ENCODE measurements around the gene ADAMTS14.

ADAMTS14 gene

DNA sequence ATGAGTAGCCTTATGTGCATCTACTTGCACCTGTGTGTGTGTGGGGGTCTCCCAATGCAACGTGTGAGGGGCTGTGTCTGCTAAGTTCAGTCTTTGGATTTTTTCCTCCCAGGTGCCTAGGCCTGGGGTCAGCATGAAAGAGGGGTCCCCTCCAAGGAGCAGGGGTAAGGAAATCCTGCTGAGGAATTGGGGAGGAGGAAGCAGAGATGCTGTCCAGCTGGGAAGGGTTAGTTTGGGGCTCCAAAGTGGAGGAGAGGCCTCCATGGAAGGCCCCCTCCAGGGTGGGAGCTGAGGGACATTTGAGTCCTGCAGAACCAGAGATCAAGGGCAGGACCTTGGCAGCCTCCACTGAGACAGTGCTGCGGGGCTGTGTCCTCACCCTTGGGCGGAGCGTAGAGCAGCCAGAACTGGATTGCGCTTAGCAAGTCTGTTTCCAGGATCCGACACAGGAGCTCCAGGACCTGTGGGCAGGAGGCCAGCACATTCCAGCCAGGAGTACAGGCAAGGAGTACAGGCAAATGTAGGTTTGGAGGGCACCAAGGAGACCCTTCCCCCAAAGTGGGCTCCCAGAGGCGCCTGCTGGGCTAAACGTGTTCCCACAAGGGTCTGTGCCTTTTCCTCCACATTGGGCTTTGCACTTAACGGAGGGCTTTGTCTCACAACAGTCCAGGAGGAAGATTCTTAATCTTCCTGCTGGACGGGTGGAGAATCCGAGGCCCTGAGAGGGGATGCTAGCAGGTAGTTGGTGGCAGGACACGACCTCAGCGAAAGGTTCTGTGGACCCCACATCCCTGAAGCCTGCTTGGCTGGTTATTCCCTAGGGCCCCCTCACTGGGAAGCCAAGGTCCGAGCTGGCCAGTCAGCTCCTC lies 102.7 kb downstream of the ADAMTS14 start:
- no peak for DNase-seq

DNA sequence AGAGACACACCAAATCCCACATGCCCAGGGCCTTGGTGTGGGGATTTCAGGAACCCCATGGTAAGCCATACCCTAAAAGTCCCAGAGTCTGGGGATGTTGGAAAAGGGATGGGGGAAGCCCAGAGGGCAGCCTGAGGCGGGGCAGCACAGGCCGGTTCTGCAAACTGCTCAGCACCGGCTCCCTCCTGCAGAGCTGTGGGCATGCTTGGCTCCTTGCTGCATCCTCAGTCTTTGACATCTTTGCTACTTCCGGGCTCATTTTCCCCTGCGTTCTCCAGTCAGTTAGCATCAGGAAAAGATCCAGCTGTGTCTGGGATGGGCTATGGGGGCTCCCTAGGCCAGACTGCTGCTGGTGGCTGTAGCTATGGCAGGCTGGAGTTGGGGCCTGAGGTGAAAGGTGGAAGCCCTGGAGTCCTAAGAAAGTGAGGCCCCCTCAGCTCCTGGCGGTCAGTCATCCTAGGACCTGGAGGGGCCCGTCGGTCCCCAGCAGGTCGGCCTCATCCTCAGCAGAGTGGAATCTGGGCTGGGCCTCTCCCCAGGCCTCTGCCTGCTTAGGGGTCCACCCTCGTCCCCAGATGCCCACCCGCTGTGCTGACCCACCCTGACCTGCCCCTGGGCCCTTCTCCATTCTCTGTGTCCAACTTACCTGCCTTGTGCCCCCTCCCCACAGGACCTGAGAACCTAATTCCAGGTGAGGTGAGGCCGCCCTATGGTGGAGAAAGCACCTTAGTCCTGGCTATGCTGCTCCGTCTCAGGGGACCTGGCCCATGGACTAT lies 103.6 kb downstream of the ADAMTS14 start:
- DNase-seq, result no peak

DNA sequence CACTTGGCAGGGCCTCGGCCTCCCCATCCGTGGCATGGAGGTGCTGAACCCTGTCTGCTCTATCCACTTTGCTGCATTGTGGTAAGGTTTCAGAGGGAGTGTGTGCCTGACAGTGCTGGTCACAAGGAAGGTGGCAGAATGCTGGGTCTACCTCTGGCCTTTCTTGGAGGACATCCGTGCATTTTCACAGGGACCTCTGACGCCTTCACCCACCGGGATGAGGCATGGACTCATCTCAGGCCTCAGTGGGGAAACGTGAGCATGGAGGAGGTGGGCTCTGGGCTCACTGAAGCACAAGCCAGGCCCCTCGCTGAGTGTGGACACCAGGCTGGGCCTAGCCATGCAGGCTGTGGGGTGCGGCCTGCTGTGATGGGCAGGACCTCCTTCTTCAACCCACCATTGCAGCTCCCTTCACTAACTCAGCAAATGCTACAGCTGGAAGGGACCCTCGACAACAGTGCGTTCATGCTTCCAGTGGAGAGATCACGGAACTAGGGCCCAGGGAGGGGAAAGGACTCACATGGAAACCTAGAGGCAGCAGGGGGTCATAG lies 104.2 kb downstream of the ADAMTS14 start:
- no peak for DNase-seq

DNA sequence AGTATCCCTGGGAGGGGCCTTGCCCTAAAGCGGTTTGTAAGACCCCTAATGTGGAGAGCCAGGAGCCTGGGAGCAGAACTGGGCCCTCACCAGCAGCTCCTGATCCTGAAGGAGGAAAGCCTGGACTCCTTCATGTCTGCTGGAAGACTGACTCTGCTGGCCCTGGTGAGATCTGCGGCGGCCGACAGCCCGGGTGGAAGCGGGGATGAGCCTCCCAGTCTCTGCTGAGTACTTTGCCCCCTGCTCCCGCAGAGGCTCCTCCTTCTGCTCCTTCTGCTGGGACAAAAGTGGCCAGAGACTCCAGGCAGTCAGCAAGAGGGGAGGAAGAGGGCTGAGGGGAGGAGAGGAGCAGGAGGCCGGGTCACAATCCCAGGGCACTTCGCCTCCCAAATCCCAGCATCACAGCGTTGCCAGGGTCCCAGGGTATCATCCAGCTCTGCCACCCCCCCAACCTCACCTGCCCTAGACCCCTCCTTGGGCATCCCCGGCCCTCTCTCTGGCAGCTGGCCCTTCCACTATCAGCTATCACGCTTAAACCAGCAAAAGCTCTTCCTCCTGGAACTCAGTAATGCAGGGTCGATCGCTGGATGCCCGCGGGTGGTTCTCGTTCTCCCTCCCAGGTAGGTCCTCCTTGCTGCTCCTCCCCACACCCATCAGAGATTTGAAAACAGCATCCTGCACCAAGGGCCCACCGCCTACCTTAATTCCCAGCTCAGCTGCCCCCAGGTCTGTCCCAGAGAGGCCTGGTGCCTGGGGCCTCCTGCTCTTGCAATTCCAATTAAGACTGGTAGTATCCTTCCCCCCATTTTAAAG lies 105.0 kb downstream of the ADAMTS14 start:
- no peak for DNase-seq

DNA sequence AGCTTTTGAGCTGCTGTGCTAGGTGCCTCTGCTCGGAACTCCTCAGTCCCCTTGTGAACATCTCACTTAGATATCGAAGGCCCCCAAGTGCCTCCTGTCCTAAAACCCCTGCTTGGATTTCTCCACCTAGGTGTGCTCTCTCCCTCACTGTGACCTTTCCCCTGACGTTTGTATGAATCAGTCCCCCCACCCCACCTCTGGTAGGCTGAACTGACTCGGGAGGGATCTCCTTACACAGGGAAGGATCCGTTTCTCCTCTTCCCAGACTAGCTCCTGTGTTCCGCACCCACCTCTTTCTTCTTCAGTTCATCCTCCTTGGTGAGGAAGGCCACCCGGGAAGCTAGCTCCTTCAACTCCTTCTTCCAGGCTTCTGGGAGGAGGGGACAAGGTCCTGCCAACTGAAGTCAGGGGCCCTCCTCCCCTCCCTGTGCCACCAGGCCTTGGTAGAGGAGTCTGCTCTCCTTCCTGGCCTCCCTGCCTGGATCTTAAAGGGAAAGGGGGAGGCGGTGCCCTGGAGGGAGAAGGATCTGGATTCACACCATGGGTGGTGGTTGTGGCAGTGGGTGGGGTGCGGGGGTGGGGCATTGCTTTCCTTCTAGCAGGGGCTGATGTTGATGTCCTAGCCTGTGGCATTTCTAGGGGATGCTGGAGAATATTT lies 106.1 kb downstream of the ADAMTS14 start:
- no peak for DNase-seq

DNA sequence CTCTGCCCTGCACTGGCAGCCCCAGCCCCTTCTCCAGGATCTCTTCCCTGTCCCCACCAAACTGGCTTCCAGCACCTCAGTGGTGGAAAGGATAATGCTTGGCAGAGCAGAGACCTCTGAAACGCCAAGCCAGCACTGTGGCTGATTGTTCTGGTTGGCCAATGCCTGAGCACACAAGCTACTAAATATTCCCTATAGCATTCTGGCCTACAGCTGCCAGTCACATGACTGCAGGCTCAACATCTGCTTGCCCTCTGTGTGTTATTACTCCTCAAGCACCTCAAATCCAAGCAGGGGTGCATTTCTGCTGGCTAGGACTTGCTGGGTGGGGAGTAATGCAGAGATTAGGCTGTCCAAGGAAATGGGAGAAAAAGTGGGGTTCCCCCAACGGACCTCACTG lies 106.8 kb downstream of the ADAMTS14 start:
- no peak for DNase-seq

DNA sequence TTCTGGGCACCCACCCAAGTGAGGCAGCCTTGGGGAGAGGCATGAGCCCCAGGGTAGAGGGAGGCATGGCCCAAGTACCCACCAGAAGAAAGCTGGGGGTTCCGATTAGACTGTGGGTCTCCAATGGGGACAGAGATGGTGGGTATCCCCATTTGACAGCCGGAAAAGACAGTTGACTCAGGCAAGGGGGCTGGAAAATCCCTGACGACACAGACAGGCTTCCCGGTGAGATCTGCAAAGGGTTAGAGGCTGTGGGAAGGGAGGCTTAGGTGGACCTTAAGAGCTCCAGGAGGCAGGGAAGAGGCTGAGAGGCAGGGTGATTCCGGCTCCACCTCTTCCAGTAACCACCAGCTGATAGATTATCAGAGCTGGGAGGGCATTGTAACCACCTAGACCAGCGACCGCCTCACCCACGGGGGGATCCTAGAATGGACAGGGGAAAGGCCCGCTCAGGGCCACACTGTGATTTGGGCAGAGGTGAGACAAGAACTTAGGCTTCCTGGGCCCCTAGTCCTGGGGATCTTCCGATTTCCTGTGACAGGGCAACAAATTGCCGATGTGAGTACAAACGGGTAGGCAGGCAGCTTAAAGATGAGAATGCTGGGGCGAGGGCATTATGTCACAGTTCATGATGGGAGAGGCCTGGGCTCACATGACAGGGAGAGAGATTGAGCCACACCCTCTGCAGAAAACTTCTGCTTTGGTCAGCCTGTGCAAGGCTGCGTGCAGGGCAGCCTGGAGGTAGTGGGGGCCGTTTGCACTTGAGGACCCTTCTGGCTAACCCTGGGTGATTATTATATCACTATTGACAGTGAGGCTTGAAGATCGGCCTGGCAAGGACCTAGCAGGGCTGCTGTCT lies 107.4 kb downstream of the ADAMTS14 start:
- no peak for DNase-seq

DNA sequence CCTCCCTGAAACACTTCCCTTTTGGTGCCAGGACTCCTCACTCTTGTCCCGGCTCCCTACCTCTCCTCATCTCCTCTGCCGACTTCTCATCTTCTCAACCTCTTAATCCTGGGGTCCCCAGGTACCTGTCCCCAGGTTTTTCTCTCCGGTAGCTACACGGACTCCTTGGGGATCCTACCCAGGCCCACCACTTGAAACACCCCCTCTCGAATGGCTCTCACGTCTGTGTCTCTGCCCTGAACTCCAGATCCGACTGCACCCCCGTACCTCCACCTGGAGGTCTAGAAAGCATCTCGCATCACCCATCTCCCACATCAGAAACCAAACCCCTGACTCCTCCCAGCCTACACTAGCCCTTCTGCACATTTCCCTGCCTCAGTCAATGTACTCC lies 108.1 kb downstream of the ADAMTS14 start:
- no peak for DNase-seq

DNA sequence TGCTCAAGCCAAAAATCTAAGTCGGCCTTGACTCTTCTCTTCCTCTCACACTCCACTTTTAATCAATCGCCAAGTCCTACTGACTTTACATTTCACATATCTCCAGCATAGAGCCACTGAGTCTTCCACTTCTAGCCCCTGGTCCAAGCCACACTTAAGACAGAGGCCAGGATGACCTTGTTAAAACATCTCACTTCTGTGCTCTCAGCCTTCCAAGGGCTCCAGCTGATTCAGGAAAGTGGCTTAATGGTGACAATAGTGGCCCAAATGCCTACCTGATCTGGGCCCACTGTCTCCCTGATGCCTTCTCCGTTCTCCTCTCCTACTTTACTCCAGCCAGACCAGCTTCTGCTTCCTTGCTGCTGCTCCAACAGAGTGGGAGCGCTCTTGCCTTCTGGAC lies 108.5 kb downstream of the ADAMTS14 start:
- no peak for DNase-seq

DNA sequence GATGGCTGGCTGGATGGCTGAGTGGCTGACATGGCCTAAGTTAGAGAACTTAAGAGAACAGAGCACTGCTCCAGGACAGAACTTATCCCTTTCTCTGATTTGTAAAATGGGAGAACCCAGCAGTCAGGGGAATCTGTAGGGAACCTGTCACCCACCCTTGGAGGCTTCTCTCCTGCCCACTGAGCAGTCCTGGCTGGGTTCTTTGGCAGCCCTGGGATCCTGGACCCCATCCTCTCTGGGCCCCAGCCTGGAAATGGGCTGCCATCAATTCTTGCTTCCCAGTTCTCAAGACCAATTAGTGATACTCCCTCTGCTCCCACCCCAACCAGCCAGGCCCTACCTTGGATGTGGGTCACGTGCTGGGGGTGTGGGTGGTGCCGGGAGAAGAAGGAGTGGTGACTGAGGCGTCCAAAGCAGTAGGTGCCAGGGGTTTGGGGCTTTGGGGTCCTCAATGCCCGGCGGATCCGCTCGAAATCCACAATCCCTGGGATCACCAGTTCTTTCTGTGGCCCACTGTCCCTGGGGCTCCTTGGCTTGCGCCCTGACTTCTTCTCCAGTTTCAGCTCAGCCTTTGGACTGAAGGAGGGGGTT lies 109.2 kb downstream of the ADAMTS14 start:
- DNase-seq, result no peak

DNA sequence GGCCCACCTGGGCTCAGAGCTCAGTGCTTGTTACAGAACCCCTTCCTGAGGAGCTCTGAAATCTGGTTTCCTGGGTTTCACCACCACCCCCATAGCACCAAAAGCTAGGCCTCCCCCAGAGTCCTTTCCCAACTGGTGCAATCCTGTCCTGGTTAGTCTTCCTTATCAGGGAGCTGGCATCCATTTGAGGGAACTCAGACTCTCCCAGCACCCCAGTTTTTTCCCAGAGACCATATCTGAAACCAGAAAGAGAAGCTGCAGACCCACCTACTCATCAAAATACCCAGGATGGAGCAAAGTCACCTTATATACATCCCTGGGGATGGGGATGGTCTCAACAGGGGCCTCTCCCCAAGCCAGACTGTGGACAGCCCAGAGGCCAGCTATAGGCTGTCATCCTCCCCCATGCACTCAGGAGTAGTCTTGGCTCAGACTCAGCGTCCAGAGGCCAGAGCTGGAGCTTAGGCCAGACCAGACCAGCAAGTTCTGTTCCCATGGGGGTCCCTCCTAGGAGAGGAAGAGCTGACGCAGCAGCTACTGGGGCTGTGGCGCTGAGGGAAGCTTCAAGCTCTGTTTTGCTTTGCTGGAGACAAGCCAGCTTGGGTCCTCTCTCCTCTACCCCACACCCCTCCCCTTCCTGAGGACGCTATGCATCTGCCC lies 109.9 kb downstream of the ADAMTS14 start:
- no peak for DNase-seq

DNA sequence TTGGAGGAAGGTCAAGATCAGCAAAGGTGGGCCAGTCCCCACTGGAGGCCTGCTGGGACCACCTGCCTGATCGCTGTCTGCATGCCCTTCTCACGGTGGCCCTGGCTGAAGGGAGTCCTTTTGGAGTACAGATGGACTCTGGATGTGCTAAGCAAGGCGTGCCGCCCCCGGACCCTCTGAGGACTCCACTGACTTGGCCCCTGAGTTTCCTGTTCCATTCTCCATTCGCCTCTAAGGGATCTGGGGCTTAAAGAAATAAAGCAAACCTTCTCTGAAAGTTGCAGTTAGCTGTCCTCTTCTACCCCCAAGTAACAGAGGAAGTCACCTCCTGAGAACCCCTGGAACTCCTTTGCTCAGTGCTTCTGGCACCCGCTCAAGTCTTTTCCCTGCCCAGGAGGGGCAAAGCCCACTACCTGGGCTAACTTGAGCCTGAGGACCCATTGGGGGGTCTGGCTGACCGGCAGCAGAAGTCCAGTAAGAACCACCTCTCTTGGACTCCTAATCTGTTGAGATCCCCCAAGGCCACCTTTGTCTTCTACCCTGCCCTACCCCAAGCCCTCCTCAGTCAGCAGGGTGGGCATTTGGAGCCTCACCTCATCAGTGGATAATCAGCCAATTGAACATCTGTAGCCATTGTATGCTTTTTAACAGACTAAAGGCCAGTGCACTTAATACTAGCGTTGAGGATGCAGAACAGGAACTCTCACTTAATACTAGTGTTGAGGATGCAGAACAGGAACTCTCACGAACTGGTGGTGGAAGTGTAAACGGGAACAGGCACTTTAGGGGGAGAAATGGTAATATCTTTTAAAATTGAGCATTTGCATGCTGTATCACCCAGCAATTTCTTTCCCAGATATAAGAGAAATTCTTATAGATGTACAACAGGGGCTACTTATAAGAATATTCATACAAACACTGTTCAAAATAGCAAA lies 110.7 kb downstream of the ADAMTS14 start:
- no peak for DNase-seq

DNA sequence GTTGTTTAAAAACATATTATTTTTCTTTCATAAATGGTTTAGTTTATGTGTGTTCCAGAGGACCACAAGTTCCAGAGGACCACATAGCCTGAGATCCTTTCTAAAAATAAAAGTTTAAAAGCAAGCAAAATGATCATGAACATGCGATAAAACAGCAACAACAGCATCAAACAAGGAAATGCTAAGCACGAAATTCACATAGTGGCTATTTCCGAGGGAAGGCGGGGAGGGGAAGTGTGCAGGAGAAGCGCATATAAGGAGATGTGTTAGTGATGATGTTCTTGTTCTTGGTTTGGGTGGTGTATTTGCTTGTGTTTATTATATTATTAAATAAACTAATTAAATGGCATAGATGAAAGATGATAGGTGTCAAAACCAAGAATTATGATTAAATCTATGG lies 111.7 kb downstream of the ADAMTS14 start:
- DNase-seq, result no peak

DNA sequence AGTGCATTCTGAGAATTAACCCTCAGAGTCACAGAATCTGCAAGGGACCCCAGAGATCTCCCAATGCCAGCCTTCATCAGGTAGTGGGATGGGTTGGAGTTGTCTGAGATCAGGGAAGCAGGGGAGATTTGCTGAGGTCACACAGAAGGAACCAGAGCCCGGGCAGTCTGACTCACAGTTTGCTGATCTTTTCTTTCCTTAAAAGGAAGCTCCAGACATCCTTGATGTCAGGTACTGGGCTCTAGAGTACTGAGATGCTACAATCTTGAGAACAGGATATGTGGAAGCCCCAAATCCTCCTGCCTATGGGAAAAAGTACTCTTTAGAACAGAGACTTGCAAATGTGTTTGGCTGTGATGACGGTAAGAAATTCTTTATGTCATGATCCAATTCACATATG lies 112.2 kb downstream of the ADAMTS14 start:
- DNase-seq, result no peak

DNA sequence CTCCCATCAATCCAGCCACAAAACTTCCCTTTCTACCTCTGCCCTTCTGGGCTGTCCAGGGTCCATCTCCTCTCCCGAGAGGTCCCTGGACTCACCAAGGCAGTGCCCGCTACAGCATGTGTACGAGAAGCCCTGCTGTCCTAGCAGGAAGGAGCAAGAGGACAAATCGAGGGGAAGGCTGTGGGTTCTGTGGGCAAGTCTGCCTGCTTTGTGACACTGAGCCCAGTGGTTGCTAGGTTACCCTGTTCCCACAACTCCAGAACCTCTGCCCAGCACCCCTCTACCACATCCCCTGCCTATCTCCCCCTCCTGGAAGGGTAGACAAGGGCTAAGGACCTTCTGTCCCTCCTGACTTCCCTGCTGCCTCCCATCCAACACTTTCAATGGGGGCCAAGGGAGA lies 112.9 kb downstream of the ADAMTS14 start, which contains the start of gene TBATA:
Gene TBATA (minus strand): TSS at position 188 of the 400 bp plus-strand sequence. CDS start 1,998 bp downstream, outside the sequence.
- DNase-seq, result no peak

DNA sequence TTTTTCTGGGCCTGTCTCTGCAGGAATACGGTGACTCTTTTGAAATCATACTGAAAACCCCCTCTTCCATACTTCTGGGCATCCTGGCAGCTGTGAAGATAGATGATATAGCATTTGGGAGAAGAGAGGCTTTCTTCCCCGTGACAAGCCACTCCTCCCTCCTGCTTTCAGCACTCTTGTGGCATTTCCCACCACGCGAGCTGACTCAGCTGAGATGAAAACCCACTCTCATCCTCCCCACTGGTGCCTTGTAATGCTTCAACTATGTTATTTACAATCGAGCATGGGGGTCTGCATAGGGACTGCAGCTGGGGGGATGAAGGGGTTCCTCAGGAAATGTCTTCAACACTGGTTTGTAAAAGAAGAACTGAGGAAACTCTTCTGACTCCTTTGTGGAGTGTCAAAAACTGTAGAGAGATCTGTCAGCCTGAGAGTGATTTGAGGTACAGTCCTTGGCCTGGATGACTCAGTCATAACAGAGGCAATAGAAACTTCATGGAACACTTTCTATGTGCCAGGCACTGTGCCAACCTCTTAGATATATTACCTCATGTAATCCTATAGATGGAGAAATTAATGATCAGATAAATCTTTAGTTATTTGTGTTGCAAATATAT lies 114.6 kb downstream of the ADAMTS14 start:
- no peak for DNase-seq

DNA sequence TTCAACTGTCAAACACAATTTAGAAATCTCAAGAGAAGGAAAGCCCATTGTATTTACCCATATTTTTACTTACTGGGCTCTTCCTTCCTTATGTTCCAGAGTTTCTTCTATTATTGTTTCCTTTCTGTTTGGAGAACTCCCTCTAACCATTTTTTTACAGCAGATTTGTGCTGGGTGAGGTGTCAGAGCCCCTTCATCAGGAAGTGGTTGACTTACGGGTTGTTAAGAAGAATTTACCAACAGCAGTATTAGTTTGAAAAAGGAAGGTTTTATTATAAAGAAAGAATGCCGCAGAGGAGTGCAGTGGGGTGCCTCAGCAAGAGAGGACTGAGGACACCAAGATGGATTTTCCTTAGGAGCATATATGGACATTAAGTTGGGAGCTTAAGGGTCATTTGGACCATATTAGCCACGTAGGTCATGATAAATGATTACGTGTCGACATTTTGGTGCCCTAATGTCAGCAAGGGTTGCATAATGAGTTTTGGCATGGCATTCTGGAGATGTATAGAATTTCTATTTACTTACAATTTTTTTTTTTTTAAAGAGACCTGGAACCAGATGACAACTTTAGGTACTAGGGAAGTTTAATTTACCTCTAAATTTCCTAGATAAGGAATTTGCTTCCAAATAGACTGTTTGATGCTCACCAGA lies 119.2 kb downstream of the ADAMTS14 start:
- DNase-seq, result no peak

DNA sequence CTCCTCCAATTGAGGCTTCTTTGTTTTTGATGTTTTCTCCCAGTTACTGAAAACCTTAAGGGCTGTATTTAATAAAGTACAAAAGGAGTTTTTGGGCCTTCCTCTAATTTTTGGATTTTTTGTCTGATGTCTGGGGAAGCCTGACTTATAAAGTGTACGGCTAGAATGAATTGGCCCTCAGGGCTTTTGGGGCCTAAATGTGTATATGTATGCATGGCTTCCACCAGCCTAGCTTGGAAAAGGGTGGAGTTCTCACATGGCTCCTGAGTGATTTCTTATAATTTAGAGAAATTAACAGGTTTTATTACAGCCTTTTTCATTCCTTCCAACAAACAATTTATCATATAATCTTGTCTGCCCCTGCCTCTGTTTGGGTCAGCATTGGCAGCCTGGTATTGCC lies 123.3 kb downstream of the ADAMTS14 start:
- no peak for DNase-seq

Measured in NCI-H1092 treated with DMSO at 0.1 percent for 48 hours (cell line).